Vagina (tissue), 2 donors: ENCODE results near the gene EPHA10.

Experiments
- CTCF ChIP-seq, 3 experiments: fragments of 450-650 bp in 2 of 3; fragments of 200-600 bp in 1 of 3; sonication (generic) in 1 of 3; IDR thresholded peaks; one replicate each; pipeline ENCODE4 v1.5.1; 2017 to 2019; ENCODE audit warnings: antibody characterized with exemption in 3 of 3, mild to moderate bottlenecking in 2 of 3, moderate library complexity in 2 of 3
- POLR2AphosphoS5 ChIP-seq, 2 donors: sonication (generic); formaldehyde crosslinking; IDR thresholded peaks; one replicate each; pipeline ENCODE4 v1.9.0; 2017; ENCODE audit warnings: antibody characterized with exemption in 2 of 2, mild to moderate bottlenecking in 2 of 2, low read depth in 1 of 2; ENCODE audit not compliant: insufficient read depth in 1 of 2

- TF ChIP-seq CTCF (IDR thresholded peaks at IDR 0.05) (no peak), POLR2AphosphoS5 (IDR thresholded peaks at IDR 0.05; ENCODE audit: insufficient read depth in 1 of 2, low read depth in 1 of 2) (no peak)
These were observed 23.3 kb downstream of the EPHA10 start for GRCh38 chr1:37741662-37742061.
